GM12878 (cell line): Measurements from ENCODE around the gene ZNF44. TPM values are rescaled to one million over a fixed set of nuclear protein-coding genes. Genes with fewer than 3 reads are reported as not detected.

ENCODE experiments used
- ATAC-seq: fragments of 200-7000 bp; cut with Tn5 transposase; 3 replicates; pipeline ENCODE4 v1.9.1; 2020; ENCODE audit warnings: mild to moderate bottlenecking, moderate library complexity
- BruUV-seq: library from RNA; stranded (reverse); fragments of 400-500 nt; replicated peaks from 2 replicates; lab custom pipeline; 2021; lab: Mats Ljungman, UMichigan
- CTCF ChIA-PET: fragments of 300-600 bp; sonication (Branson Sonifier 250); formaldehyde crosslinking; extraction: SDS; loops from one replicate; lab custom pipeline; 2021; ENCODE audit warnings: inconsistent platforms; lab: Yijun Ruan, JAX
- POLR2A ChIA-PET: fragments of 350-600 bp; formaldehyde crosslinking; extraction: SDS; loops from one replicate; lab custom pipeline; 2021; ENCODE audit warnings: inconsistent platforms; lab: Charles Lee
- RAD21 ChIA-PET: fragments of 300-600 bp; sonication (Branson Sonifier 250); formaldehyde crosslinking; loops from one replicate; lab custom pipeline; 2023; ENCODE audit warnings: antibody characterized with exemption; ENCODE audit not compliant: unreplicated experiment; lab: Charles Lee
- SMC1A ChIA-PET: fragments of 300-600 bp; sonication (Branson Sonifier 250); formaldehyde crosslinking; loops from one replicate; lab custom pipeline; 2023; ENCODE audit not compliant: unreplicated experiment, uncharacterized antibody; lab: Charles Lee
- DNase-seq: peaks from one replicate; pipeline ENCODE4 v3.0.0-alpha.2; 2011; ENCODE audit warnings: low read depth, low spot score
- FAIRE-seq: peaks from 3 replicates; lab custom pipeline; 2011; peaks lifted over from hg19 to GRCh38; lab: Jason Lieb, UNC
- H2AFZ ChIP-seq: 2 replicates; pipeline ENCODE4 v1.6.0; 2011; ENCODE audit warnings: low read depth, low read length, control low read depth; ENCODE audit not compliant: control insufficient read depth
- H3K27ac ChIP-seq: 2 replicates; pipeline ENCODE4 v1.5.1; 2011; ENCODE audit warnings: control low read depth; ENCODE audit not compliant: control insufficient read depth, insufficient read depth
- H3K27me3 ChIP-seq, 2 experiments: replicated peaks in 1 of 2; 2 replicates each; pipeline versions ENCODE4 v1.6.0 to v1.6.1; 2011; ENCODE audit warnings: low read length in 1 of 2; ENCODE audit not compliant: control insufficient read depth in 2 of 2, insufficient read depth in 2 of 2
- H3K36me3 ChIP-seq, 2 experiments: 2 replicates each; pipeline ENCODE4 v1.5.1; 2011; ENCODE audit warnings: low read length in 1 of 2; ENCODE audit not compliant: control insufficient read depth in 2 of 2, insufficient read depth in 2 of 2
- H3K4me1 ChIP-seq: 2 replicates; pipeline ENCODE4 v1.6.1; 2011; ENCODE audit warnings: mild to moderate bottlenecking, low read length, moderate library complexity, mixed read lengths; ENCODE audit not compliant: control insufficient read depth, insufficient read depth
- H3K4me2 ChIP-seq: 2 replicates; pipeline ENCODE4 v1.6.0; 2011; ENCODE audit warnings: control low read depth; ENCODE audit not compliant: control insufficient read depth, insufficient read depth
- H3K4me3 ChIP-seq: fragments of 200-600 bp; sonication (generic); 2 replicates; pipeline ENCODE4 v1.5.1; 2016
- H3K79me2 ChIP-seq: 2 replicates; pipeline ENCODE4 v1.6.0; 2011; ENCODE audit warnings: low read length; ENCODE audit not compliant: control insufficient read depth, insufficient read depth
- H3K9ac ChIP-seq: 2 replicates; pipeline ENCODE4 v1.8.0; 2011; ENCODE audit warnings: low read length, control low read depth, mixed read lengths; ENCODE audit not compliant: control insufficient read depth, insufficient read depth
- H3K9me3 ChIP-seq: replicated peaks from 3 replicates; pipeline ENCODE4 v1.5.1; 2011; ENCODE audit warnings: mild to moderate bottlenecking, low read length; ENCODE audit not compliant: control insufficient read depth, insufficient read depth
- H4K20me1 ChIP-seq: 2 replicates; pipeline ENCODE4 v1.6.0; 2011; ENCODE audit not compliant: control insufficient read depth, insufficient read depth
- BACH1 ChIP-seq: fragments of 450-650 bp; IDR thresholded peaks from 2 replicates; pipeline ENCODE4 v1.6.1; 2017; ENCODE audit warnings: mild to moderate bottlenecking, borderline replicate concordance
- BCL3 ChIP-seq: IDR thresholded peaks from 2 replicates; pipeline ENCODE4 v1.6.1; 2011; ENCODE audit warnings: borderline replicate concordance, low read depth, mild to moderate bottlenecking, moderate library complexity, low read length; ENCODE audit not compliant: insufficient read depth, poor library complexity, severe bottlenecking
- BRCA1 ChIP-seq: IDR thresholded peaks from 2 replicates; pipeline ENCODE4 v1.6.1; 2011; ENCODE audit warnings: low read depth, low read length, improper control_type of control experiment
- CHD1 ChIP-seq: IDR thresholded peaks from 2 replicates; pipeline ENCODE4 v1.6.1; 2012; ENCODE audit warnings: low read depth, low read length, improper control_type of control experiment
- CHD2 ChIP-seq: IDR thresholded peaks from 2 replicates; pipeline ENCODE4 v1.6.1; 2011; ENCODE audit warnings: low read depth, low read length, improper control_type of control experiment, borderline replicate concordance
- DPF2 ChIP-seq: fragments of 450-650 bp; IDR thresholded peaks from 2 replicates; pipeline ENCODE4 v1.6.1; 2017; ENCODE audit warnings: mild to moderate bottlenecking
- IKZF2 ChIP-seq, 2 experiments: fragments of 450-650 bp; IDR thresholded peaks; 2 replicates each; pipeline ENCODE4 v1.6.1; 2017; ENCODE audit warnings: mild to moderate bottlenecking in 2 of 2, moderate library complexity in 2 of 2
- NKRF ChIP-seq: fragments of 450-650 bp; conservative IDR thresholded peaks from 2 replicates; pipeline ENCODE4 v1.6.1; 2017; ENCODE audit warnings: mild to moderate bottlenecking, moderate library complexity
- SREBF1 ChIP-seq: IDR thresholded peaks from 2 replicates; pipeline ENCODE4 v1.6.1; 2012; ENCODE audit warnings: mild to moderate bottlenecking, low read length
- WGBS: methylation state at CpG from one replicate; pipeline ENCODE4 v1.1.6; 2016; ENCODE audit warnings: low lambda C conversion rate; ENCODE audit not compliant: insufficient replicate concordance, insufficient coverage; ENCODE audit errors: missing lambda C conversion rate; 5-methylcytosine and 5-hydroxymethylcytosine counted together
- in situ Hi-C: fragments of 300-500 bp; cut with MboI; formaldehyde crosslinking; loops from 9 replicates; pipeline ENCODE4 v1.14.3; 2018; ENCODE audit warnings: mixed read lengths
- intact Hi-C: fragments of 100-400 bp; cut with micrococcal nuclease; formaldehyde crosslinking; loops from one replicate; pipeline ENCODE4 v1.14.2; 2022; ENCODE audit not compliant: unreplicated experiment
- polyA plus RNA-seq, 11 experiments: library from polyadenylated mRNA; depleted of rRNA in 4 of 11; unstranded in 6 of 11; stranded (reverse) in 5 of 11; fragments of >200 nt; fragmentation: Nextera tagmentation in 4 of 11; fragmentation: Illumina TruSeq in 1 of 11; extraction: Ambion mirVana in 4 of 11; extraction: Trizol in 1 of 11; gene quantifications; 1 replicate in 1 of 11; 2 replicates in 10 of 11; pipeline versions ENCODE4 v1.2.1 to v1.2.3, GENCODE V29; 2011 to 2016; ENCODE audit warnings: inconsistent platforms in 2 of 11, missing spikeins in 2 of 11, low read depth in 1 of 11
- total RNA-seq, 4 experiments: library from RNA; depleted of rRNA in 3 of 4; stranded (reverse); fragments of >200 nt in 3 of 4; fragmentation: Illumina TruSeq in 1 of 4; extraction: Trizol in 1 of 4; gene quantifications; 2 replicates each; pipeline versions ENCODE4 v1.2.1 to v1.2.3, GENCODE V29; 2013 to 2021
- TF ChIP-seq, protein P1 (sequence below): fragments of 450-650 bp; IDR thresholded peaks from 2 replicates; pipeline ENCODE4 v1.6.1; 2017; ENCODE audit warnings: antibody characterized with exemption, mild to moderate bottlenecking, moderate library complexity
- TF ChIP-seq, protein P2 (sequence below): fragments of 450-650 bp; formaldehyde crosslinking; IDR thresholded peaks from 2 replicates; pipeline ENCODE4 v1.4.0; 2020; ENCODE audit warnings: mild to moderate bottlenecking, moderate library complexity
- TF ChIP-seq, protein P3 (sequence below): IDR thresholded peaks from 2 replicates; pipeline ENCODE4 v1.6.1; 2012; ENCODE audit warnings: low read depth, low read length, improper control_type of control experiment

ZNF44 gene
- total and polyA plus RNA-seq, 10 of the 15 experiments (the other 5 are each of a cell fraction or from before 2014, with no cell fraction given): 3.7 to 11.3 (median 5.4) TPM

DNA sequence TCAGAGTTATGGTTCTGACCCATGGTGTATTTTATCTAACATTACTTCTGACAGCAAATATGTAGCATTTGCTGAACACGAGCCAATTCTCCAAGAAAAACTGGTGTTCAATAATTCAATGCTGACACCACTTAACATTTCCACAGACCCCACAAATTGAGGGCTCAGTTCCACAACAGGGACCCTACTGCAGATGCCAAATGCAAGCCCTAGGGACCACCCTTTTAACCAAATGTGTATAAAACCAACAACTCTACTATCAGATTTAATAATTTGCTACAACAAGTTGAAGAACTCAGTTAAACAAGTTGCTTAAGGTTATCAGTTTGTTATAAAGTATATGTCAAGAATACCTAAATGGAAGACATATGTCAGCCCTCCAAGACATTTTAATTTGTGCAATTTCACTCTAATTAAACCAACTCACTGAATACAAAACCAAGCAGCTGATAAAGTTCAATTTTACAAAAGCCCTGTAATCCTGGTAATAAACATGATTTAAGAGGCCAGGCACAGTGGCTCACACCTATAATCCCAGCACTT lies 6.7 kb downstream of the ZNF44 start:
- WGBS: 25% methylated on average over 1 of the region's 1 CpG
- H3K4me3 ChIP-seq: no peak overlapping the region
- peaks cover 8% of the 10 kb centered on the region for H3K79me2 ChIP-seq
- H3K9ac ChIP-seq: no peak overlapping the region
- in situ Hi-C loops: no loop called here
- ChIA-PET CTCF (no interaction called here), SMC1A (no interaction called here), POLR2A (no interaction called here), RAD21 (no interaction called here)
- H3K36me3 ChIP-seq: 0 out of 4 replicates have a peak, but pooled peaks cover 0 to 3% of the 10 kb centered on the region in 2 experiments
- FAIRE-seq (no peak), DNase-seq (no peak), ATAC-seq (no peak)
- intact Hi-C loops: no loop called here
- no peak overlapping the region for H2AFZ ChIP-seq
- no peak overlapping the region for H3K4me2 ChIP-seq
- no TSS peak for BruUV-seq
- H3K27ac ChIP-seq: no peak overlapping the region
- no peaks in the 10 kb centered on the region; the same call in 1 of the 2 replicates for H4K20me1 ChIP-seq
- peaks cover 7% of the 10 kb centered on the region; the same call in 2 of the 3 replicates for H3K9me3 ChIP-seq
- H3K4me1 ChIP-seq: peaks cover 3% of the 10 kb centered on the region; the same call in 1 of the 2 replicates
- H3K27me3 ChIP-seq: no peaks in the 10 kb centered on the region
- TF ChIP-seq, protein P1, sequence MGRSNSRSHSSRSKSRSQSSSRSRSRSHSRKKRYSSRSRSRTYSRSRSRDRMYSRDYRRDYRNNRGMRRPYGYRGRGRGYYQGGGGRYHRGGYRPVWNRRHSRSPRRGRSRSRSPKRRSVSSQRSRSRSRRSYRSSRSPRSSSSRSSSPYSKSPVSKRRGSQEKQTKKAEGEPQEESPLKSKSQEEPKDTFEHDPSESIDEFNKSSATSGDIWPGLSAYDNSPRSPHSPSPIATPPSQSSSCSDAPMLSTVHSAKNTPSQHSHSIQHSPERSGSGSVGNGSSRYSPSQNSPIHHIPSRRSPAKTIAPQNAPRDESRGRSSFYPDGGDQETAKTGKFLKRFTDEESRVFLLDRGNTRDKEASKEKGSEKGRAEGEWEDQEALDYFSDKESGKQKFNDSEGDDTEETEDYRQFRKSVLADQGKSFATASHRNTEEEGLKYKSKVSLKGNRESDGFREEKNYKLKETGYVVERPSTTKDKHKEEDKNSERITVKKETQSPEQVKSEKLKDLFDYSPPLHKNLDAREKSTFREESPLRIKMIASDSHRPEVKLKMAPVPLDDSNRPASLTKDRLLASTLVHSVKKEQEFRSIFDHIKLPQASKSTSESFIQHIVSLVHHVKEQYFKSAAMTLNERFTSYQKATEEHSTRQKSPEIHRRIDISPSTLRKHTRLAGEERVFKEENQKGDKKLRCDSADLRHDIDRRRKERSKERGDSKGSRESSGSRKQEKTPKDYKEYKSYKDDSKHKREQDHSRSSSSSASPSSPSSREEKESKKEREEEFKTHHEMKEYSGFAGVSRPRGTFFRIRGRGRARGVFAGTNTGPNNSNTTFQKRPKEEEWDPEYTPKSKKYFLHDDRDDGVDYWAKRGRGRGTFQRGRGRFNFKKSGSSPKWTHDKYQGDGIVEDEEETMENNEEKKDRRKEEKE: no peak
- TF ChIP-seq BACH1: no peak
- no peak for TF ChIP-seq BRCA1
- TF ChIP-seq SREBF1: no peak
- TF ChIP-seq BCL3: no peak
- TF ChIP-seq NKRF: no peak
- TF ChIP-seq, protein P2, sequence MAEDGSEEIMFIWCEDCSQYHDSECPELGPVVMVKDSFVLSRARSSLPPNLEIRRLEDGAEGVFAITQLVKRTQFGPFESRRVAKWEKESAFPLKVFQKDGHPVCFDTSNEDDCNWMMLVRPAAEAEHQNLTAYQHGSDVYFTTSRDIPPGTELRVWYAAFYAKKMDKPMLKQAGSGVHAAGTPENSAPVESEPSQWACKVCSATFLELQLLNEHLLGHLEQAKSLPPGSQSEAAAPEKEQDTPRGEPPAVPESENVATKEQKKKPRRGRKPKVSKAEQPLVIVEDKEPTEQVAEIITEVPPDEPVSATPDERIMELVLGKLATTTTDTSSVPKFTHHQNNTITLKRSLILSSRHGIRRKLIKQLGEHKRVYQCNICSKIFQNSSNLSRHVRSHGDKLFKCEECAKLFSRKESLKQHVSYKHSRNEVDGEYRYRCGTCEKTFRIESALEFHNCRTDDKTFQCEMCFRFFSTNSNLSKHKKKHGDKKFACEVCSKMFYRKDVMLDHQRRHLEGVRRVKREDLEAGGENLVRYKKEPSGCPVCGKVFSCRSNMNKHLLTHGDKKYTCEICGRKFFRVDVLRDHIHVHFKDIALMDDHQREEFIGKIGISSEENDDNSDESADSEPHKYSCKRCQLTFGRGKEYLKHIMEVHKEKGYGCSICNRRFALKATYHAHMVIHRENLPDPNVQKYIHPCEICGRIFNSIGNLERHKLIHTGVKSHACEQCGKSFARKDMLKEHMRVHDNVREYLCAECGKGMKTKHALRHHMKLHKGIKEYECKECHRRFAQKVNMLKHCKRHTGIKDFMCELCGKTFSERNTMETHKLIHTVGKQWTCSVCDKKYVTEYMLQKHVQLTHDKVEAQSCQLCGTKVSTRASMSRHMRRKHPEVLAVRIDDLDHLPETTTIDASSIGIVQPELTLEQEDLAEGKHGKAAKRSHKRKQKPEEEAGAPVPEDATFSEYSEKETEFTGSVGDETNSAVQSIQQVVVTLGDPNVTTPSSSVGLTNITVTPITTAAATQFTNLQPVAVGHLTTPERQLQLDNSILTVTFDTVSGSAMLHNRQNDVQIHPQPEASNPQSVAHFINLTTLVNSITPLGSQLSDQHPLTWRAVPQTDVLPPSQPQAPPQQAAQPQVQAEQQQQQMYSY (CRISPR knock-in tag): no peak
- TF ChIP-seq IKZF2 (IDR thresholded peaks at IDR 0.05): no peak
- no peak for TF ChIP-seq DPF2
- TF ChIP-seq, protein P3, sequence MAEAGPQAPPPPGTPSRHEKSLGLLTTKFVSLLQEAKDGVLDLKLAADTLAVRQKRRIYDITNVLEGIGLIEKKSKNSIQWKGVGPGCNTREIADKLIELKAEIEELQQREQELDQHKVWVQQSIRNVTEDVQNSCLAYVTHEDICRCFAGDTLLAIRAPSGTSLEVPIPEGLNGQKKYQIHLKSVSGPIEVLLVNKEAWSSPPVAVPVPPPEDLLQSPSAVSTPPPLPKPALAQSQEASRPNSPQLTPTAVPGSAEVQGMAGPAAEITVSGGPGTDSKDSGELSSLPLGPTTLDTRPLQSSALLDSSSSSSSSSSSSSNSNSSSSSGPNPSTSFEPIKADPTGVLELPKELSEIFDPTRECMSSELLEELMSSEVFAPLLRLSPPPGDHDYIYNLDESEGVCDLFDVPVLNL: no peak
- no peak for TF ChIP-seq CHD2
- TF ChIP-seq CHD1: no peak
